NCI-H82 treated with DMSO at 0.1 percent for 48 hours (cell line): ENCODE measurements around the gene ZNHIT2.
A peak's percentile ranks its signal among the peaks of the same experiment; 100 is the strongest.

Experiments
- DNase-seq: peaks from one replicate; lab custom pipeline; 2025; ENCODE audit not compliant: unreplicated experiment; lab: John Stamatoyannopoulos, UW

Gene ZNHIT2

GRCh38 chr11:65134240-65134951, 16.9 kb upstream of the ZNHIT2 start, which contains the start of gene SYVN1:
SYVN1 (minus strand) TSS chr11:65134519; CDS start chr11:65133601, 918 bp downstream.
- DNase-seq, result peak; percentile 72

- no peak for DNase-seq
Observed at GRCh38 chr11:65133724-65134123, 16.2 kb upstream of the ZNHIT2 start.

- no peak for DNase-seq
Observed at GRCh38 chr11:65132988-65133700, 15.6 kb upstream of the ZNHIT2 start.

- no peak for DNase-seq
Observed at GRCh38 chr11:65132238-65132987, 14.9 kb upstream of the ZNHIT2 start.

- DNase-seq, result no peak
Observed at GRCh38 chr11:65131895-65132237, 14.4 kb upstream of the ZNHIT2 start.

- no peak for DNase-seq
Observed at GRCh38 chr11:65131417-65131776, 13.9 kb upstream of the ZNHIT2 start.

- DNase-seq, result no peak
Observed at GRCh38 chr11:65130631-65131416, 13.3 kb upstream of the ZNHIT2 start.

GRCh38 chr11:65129649-65130441, 12.3 kb upstream of the ZNHIT2 start:
- no peak for DNase-seq

- DNase-seq, result no peak
Observed at GRCh38 chr11:65128182-65129145, 11.0 kb upstream of the ZNHIT2 start.

- no peak for DNase-seq
Observed at GRCh38 chr11:65127473-65128181, 10.1 kb upstream of the ZNHIT2 start.

- no peak for DNase-seq
Observed at GRCh38 chr11:65126624-65127274, 9.2 kb upstream of the ZNHIT2 start.

GRCh38 chr11:65125197-65126056, 7.9 kb upstream of the ZNHIT2 start:
- no peak for DNase-seq

GRCh38 chr11:65124480-65125196, 7.1 kb upstream of the ZNHIT2 start:
- DNase-seq, result no peak

GRCh38 chr11:65121865-65122696, 4.6 kb upstream of the ZNHIT2 start, which contains the start of the genes FAU and MRPL49:
FAU (minus strand) TSS chr11:65122134; CDS start chr11:65121813, 321 bp downstream.
MRPL49 (plus strand) TSS chr11:65122321; CDS start chr11:65122347, 26 bp downstream.
- DNase-seq, result peak; percentile 83

GRCh38 chr11:65121447-65121864, 4.0 kb upstream of the ZNHIT2 start:
- DNase-seq, result no peak
